T-cell (primary cell): ENCODE results near the gene GRAMD2A. TPM values are rescaled to one million over a fixed set of nuclear protein-coding genes. Genes with fewer than 3 reads are reported as not detected.

Source experiments
- ATAC-seq, 4 experiments: fragments of 200-7000 bp in 3 of 4; fragments of 150-1000 bp in 1 of 4; cut with Tn5 transposase; replicated peaks in 1 of 4; 1 replicate in 3 of 4; 2 replicates in 1 of 4; pipeline ENCODE4 v1.10.0; 2021; ENCODE audit warnings: moderate library complexity in 3 of 4, mild to moderate bottlenecking in 2 of 4, moderate number of reproducible peaks in 1 of 4
- CTCF ChIA-PET, 2 donors: fragments of 300-600 bp; sonication (Branson Sonifier 250); formaldehyde crosslinking; loops; one replicate each; lab custom pipeline; 2022; ENCODE audit warnings: antibody characterized with exemption in 2 of 2; lab: Charles Lee
- POLR2A ChIA-PET, 2 donors: fragments of 300-600 bp; sonication (Branson Sonifier 250); formaldehyde crosslinking; loops; one replicate each; lab custom pipeline; 2022; ENCODE audit warnings: antibody characterized with exemption in 2 of 2; lab: Charles Lee
- DNase-seq, 35 experiments: peaks; one replicate each; pipeline versions ENCODE4 v3.0.0 to v3.0.0-alpha.2; 2013 to 2023
- H3K27ac ChIP-seq: one replicate; pipeline ENCODE4 v1.5.1; 2013; ENCODE audit warnings: low read length
- H3K27me3 ChIP-seq, 2 experiments: replicated peaks in 1 of 2; 1 replicate in 1 of 2; 2 replicates in 1 of 2; pipeline versions ENCODE4 v1.6.1 to v1.7.0; 2013; ENCODE audit warnings: low read length in 1 of 2, mixed read lengths in 1 of 2; ENCODE audit not compliant: control insufficient read depth in 2 of 2, insufficient read depth in 2 of 2; ENCODE audit errors: extremely low read depth in 1 of 2
- H3K36me3 ChIP-seq, 2 donors: 1 replicate in 1 of 2; 2 replicates in 1 of 2; pipeline versions ENCODE4 v1.6.1 to v1.7.0; 2013; ENCODE audit warnings: low read length in 1 of 2; ENCODE audit not compliant: control insufficient read depth in 2 of 2, insufficient read depth in 1 of 2; ENCODE audit errors: extremely low read depth in 1 of 2
- H3K4me1 ChIP-seq, 2 experiments: 1 replicate in 1 of 2; 2 replicates in 1 of 2; pipeline versions ENCODE4 v1.6.1 to v1.7.0; 2013; ENCODE audit warnings: low read length in 2 of 2, mixed read lengths in 1 of 2; ENCODE audit not compliant: insufficient read depth in 2 of 2, control insufficient read depth in 1 of 2; ENCODE audit errors: extremely low read depth in 1 of 2
- H3K4me3 ChIP-seq, 2 donors: 1 replicate in 1 of 2; 2 replicates in 1 of 2; pipeline versions ENCODE4 v1.5.1 to v1.7.0; 2013; ENCODE audit warnings: mild to moderate bottlenecking in 2 of 2, low read length in 1 of 2, moderate library complexity in 1 of 2; ENCODE audit not compliant: control insufficient read depth in 1 of 2; ENCODE audit errors: extremely low read depth in 1 of 2
- H3K9me3 ChIP-seq: 2 replicates; pipeline ENCODE4 v1.7.0; 2013
- H3K27ac Mint-ChIP-seq, 2 donors: one replicate each; pipeline ENCODE4 v1.8.0; 2020 to 2021; ENCODE audit warnings: mild to moderate bottlenecking in 2 of 2, mixed read lengths in 2 of 2
- H3K27me3 Mint-ChIP-seq, 2 donors: one replicate each; pipeline ENCODE4 v1.8.0; 2021 to 2022; ENCODE audit warnings: mixed read lengths in 2 of 2
- H3K36me3 Mint-ChIP-seq: one replicate; pipeline ENCODE4 v1.8.0; 2021; ENCODE audit warnings: mixed read lengths
- H3K4me1 Mint-ChIP-seq, 3 donors: one replicate each; pipeline ENCODE4 v1.8.0; 2020 to 2022; ENCODE audit warnings: mixed read lengths in 3 of 3, mild to moderate bottlenecking in 1 of 3
- H3K4me3 Mint-ChIP-seq, 3 donors: one replicate each; pipeline ENCODE4 v1.8.0; 2020 to 2022; ENCODE audit warnings: mild to moderate bottlenecking in 3 of 3, mixed read lengths in 3 of 3, moderate library complexity in 3 of 3
- H3K9me3 Mint-ChIP-seq, 3 donors: one replicate each; pipeline ENCODE4 v1.8.0; 2020 to 2022; ENCODE audit warnings: mixed read lengths in 3 of 3
- WGBS: methylation state at CpG from one replicate; pipeline ENCODE4 v1.1.5; 2013; ENCODE audit warnings: missing lambda C conversion rate; ENCODE audit not compliant: insufficient coverage; 5-methylcytosine and 5-hydroxymethylcytosine counted together
- total RNA-seq, 35 experiments: library from RNA in 6 of 35; stranded (reverse) in 6 of 35; fragments of 120-200 nt in 1 of 35; gene quantifications; one replicate each; pipeline versions ENCODE4 v1.2.1 to v1.2.4 and lab custom pipeline; 2013 to 2026

Gene GRAMD2A
- total RNA-seq, 5 donors from 2014 or later (not counting 1 experiment from before 2014, with no cell fraction given), result not detected

GRCh38 chr15:72179950-72180581 lies 17.5 kb downstream of the GRAMD2A start:
- H3K27me3 ChIP-seq, result peaks cover 4 to 50% of the 10 kb centered on the region in 2 experiments
- ATAC-seq (no peak), DNase-seq (no peak)
- WGBS, result 87% methylated on average over 14 of the region's 16 CpGs
- ChIA-PET POLR2A (no interaction called here), CTCF (no interaction called here)
- H3K4me1 ChIP-seq, result peaks cover 0 to 2% of the 10 kb centered on the region in 2 experiments
- no peaks in the 10 kb centered on the region for H3K9me3 ChIP-seq
- H3K4me3 Mint-ChIP-seq, result no peak overlapping the region
- no peak overlapping the region for H3K27ac Mint-ChIP-seq
- H3K4me3 ChIP-seq, result no peak overlapping the region
- no peaks in the 10 kb centered on the region for H3K36me3 Mint-ChIP-seq
- H3K27ac ChIP-seq, result no peak overlapping the region
- peaks cover 33 to 35% of the 10 kb centered on the region in 2 donors for H3K27me3 Mint-ChIP-seq
- H3K36me3 ChIP-seq, result no peaks in the 10 kb centered on the region
- no peaks in the 10 kb centered on the region for H3K9me3 Mint-ChIP-seq
- H3K4me1 Mint-ChIP-seq, result no peaks in the 10 kb centered on the region

GRCh38 chr15:72178976-72179585 lies 18.5 kb downstream of the GRAMD2A start:
- H3K9me3 ChIP-seq, result no peaks in the 10 kb centered on the region
- DNase-seq (no peak), ATAC-seq (no peak)
- peaks cover 30 to 32% of the 10 kb centered on the region in 2 donors for H3K27me3 Mint-ChIP-seq
- no peaks in the 10 kb centered on the region for H3K36me3 Mint-ChIP-seq
- 86% methylated on average over 7 of the region's 13 CpGs for WGBS
- no peaks in the 10 kb centered on the region for H3K4me1 Mint-ChIP-seq
- no peak overlapping the region for H3K27ac ChIP-seq
- H3K27ac Mint-ChIP-seq, result no peak overlapping the region
- CTCF ChIA-PET, result no interaction called here
- no peak overlapping the region for H3K4me3 ChIP-seq
- POLR2A ChIA-PET, result no interaction called here
- H3K4me1 ChIP-seq, result peaks cover 0 to 2% of the 10 kb centered on the region in 2 experiments
- H3K36me3 ChIP-seq, result no peaks in the 10 kb centered on the region
- peaks cover 4 to 52% of the 10 kb centered on the region in 2 experiments for H3K27me3 ChIP-seq
- H3K9me3 Mint-ChIP-seq, result no peaks in the 10 kb centered on the region
- H3K4me3 Mint-ChIP-seq, result no peak overlapping the region

GRCh38 chr15:72176743-72177142 lies 20.8 kb downstream of the GRAMD2A start:
- Histone ChIP-seq H3K36me3 (no peaks in the 10 kb centered on the region), H3K27me3 (peaks cover 0 to 47% of the 10 kb centered on the region in 2 experiments), H3K4me1 (no peaks in the 10 kb centered on the region), H3K4me3 (no peak overlapping the region), H3K27ac (no peak overlapping the region), H3K9me3 (no peaks in the 10 kb centered on the region)
- WGBS, result 100% methylated on average over 2 of the region's 3 CpGs
- Mint-ChIP-seq H3K9me3 (no peaks in the 10 kb centered on the region), H3K36me3 (no peaks in the 10 kb centered on the region), H3K27me3 (peaks cover 14 to 20% of the 10 kb centered on the region in 2 donors), H3K27ac (no peak overlapping the region), H3K4me3 (no peak overlapping the region), H3K4me1 (no peaks in the 10 kb centered on the region)
- DNase-seq, result no peak
- CTCF ChIA-PET, result no interaction called here
- POLR2A ChIA-PET, result interaction anchor here in 1 of 2 donors (0.6 kb wide), 1 partner anchor 1095 kb away, joined by 4 read pairs; no protein-coding TSS in a partner anchor
- no peak for ATAC-seq

GRCh38 chr15:72176159-72176558 lies 21.4 kb downstream of the GRAMD2A start:
- Histone ChIP-seq H3K4me3 (no peak overlapping the region), H3K27me3 (peaks cover 0 to 47% of the 10 kb centered on the region in 2 experiments), H3K9me3 (no peaks in the 10 kb centered on the region), H3K36me3 (no peaks in the 10 kb centered on the region), H3K4me1 (no peaks in the 10 kb centered on the region), H3K27ac (no peak overlapping the region)
- POLR2A ChIA-PET, result no interaction called here
- CTCF ChIA-PET, result no interaction called here
- 100% methylated on average over 4 of the region's 6 CpGs for WGBS
- Mint-ChIP-seq H3K27me3 (peaks cover 9 to 14% of the 10 kb centered on the region in 2 donors), H3K4me1 (no peaks in the 10 kb centered on the region), H3K27ac (no peak overlapping the region), H3K9me3 (no peaks in the 10 kb centered on the region), H3K4me3 (no peak overlapping the region), H3K36me3 (no peaks in the 10 kb centered on the region)
- ATAC-seq (no peak), DNase-seq (no peak)

GRCh38 chr15:72175186-72176044 lies 22.2 kb downstream of the GRAMD2A start:
- Histone ChIP-seq H3K27ac (no peak overlapping the region), H3K36me3 (no peaks in the 10 kb centered on the region), H3K9me3 (no peaks in the 10 kb centered on the region), H3K27me3 (peaks cover 0 to 42% of the 10 kb centered on the region in 2 experiments), H3K4me1 (no peaks in the 10 kb centered on the region), H3K4me3 (no peak overlapping the region)
- ATAC-seq (no peak), DNase-seq (no peak)
- ChIA-PET CTCF (no interaction called here), POLR2A (no interaction called here)
- H3K36me3 Mint-ChIP-seq, result no peaks in the 10 kb centered on the region
- H3K4me1 Mint-ChIP-seq, result no peaks in the 10 kb centered on the region
- H3K4me3 Mint-ChIP-seq, result no peak overlapping the region
- no peak overlapping the region for H3K27ac Mint-ChIP-seq
- 89% methylated on average over 13 of the region's 15 CpGs for WGBS
- no peaks in the 10 kb centered on the region for H3K9me3 Mint-ChIP-seq
- peaks cover 3 to 9% of the 10 kb centered on the region in 2 donors for H3K27me3 Mint-ChIP-seq

GRCh38 chr15:72174551-72175165 lies 22.9 kb downstream of the GRAMD2A start:
- Histone ChIP-seq H3K27me3 (peaks cover 0 to 39% of the 10 kb centered on the region in 2 experiments), H3K4me1 (no peaks in the 10 kb centered on the region), H3K9me3 (no peaks in the 10 kb centered on the region), H3K36me3 (no peaks in the 10 kb centered on the region), H3K4me3 (no peak overlapping the region), H3K27ac (no peak overlapping the region)
- Mint-ChIP-seq H3K9me3 (no peaks in the 10 kb centered on the region), H3K36me3 (no peaks in the 10 kb centered on the region), H3K4me1 (no peaks in the 10 kb centered on the region), H3K27me3 (peaks cover 3 to 9% of the 10 kb centered on the region in 2 donors), H3K27ac (no peak overlapping the region), H3K4me3 (no peak overlapping the region)
- POLR2A ChIA-PET, result no interaction called here
- ATAC-seq (no peak), DNase-seq (no peak)
- CTCF ChIA-PET, result no interaction called here
- WGBS, result 23% methylated on average over 4 of the region's 5 CpGs
